Liver (tissue), 9 donors: ENCODE measurements around the gene EML6. TPM values are rescaled to one million over a fixed set of nuclear protein-coding genes. Genes with fewer than 3 reads are reported as not detected.

ENCODE experiments used
- DNase-seq: peaks from one replicate; pipeline ENCODE4 v3.0.0-alpha.2; 2017; ENCODE audit warnings: low spot score
- H3K27ac ChIP-seq, 2 donors: one replicate each; pipeline ENCODE4 v1.7.0; 2013; ENCODE audit warnings: inconsistent platforms in 2 of 2, low read length in 2 of 2, control low read depth in 1 of 2, low read depth in 1 of 2, mild to moderate bottlenecking in 1 of 2
- H3K27me3 ChIP-seq, 4 donors: one replicate each; pipeline versions ENCODE4 v1.6.1 to v1.7.0; 2013; ENCODE audit warnings: low read length in 3 of 4, inconsistent platforms in 1 of 4, mild to moderate bottlenecking in 1 of 4, moderate library complexity in 1 of 4; ENCODE audit not compliant: control insufficient read depth in 4 of 4, insufficient read depth in 4 of 4
- H3K36me3 ChIP-seq, 4 donors: one replicate each; pipeline versions ENCODE4 v1.6.1 to v1.7.0; 2013; ENCODE audit warnings: low read length in 3 of 4, mild to moderate bottlenecking in 3 of 4, low read depth in 1 of 4, moderate library complexity in 1 of 4; ENCODE audit not compliant: control insufficient read depth in 4 of 4, insufficient read depth in 3 of 4
- H3K4me1 ChIP-seq, 4 donors: one replicate each; pipeline versions ENCODE4 v1.6.1 to v1.7.0; 2013; ENCODE audit warnings: low read length in 3 of 4, mild to moderate bottlenecking in 3 of 4, moderate library complexity in 1 of 4; ENCODE audit not compliant: control insufficient read depth in 4 of 4, insufficient read depth in 4 of 4
- H3K4me3 ChIP-seq, 3 donors: one replicate each; pipeline versions ENCODE4 v1.6.1 to v1.7.0; 2013; ENCODE audit warnings: low read length in 3 of 3, control low read depth in 1 of 3, low read depth in 1 of 3, mild to moderate bottlenecking in 1 of 3
- H3K9ac ChIP-seq, 2 donors: one replicate each; pipeline ENCODE4 v1.7.0; 2013; ENCODE audit warnings: low read length in 2 of 2, mild to moderate bottlenecking in 2 of 2, moderate library complexity in 2 of 2, control low read depth in 1 of 2, low read depth in 1 of 2
- H3K9me3 ChIP-seq, 4 donors: one replicate each; pipeline versions ENCODE4 v1.6.1 to v1.7.0; 2013; ENCODE audit warnings: low read length in 3 of 4; ENCODE audit not compliant: control insufficient read depth in 4 of 4
- CTCF ChIP-seq: fragments of 150-350 bp; IDR thresholded peaks from 2 replicates; pipeline ENCODE4 v1.5.1; 2017; ENCODE audit warnings: improper control_type of control experiment, low read depth, low read length; ENCODE audit not compliant: missing input control
- EGR1 ChIP-seq, 2 donors: IDR thresholded peaks; 2 replicates each; pipeline ENCODE4 v1.6.1; 2016 to 2018; ENCODE audit warnings: antibody characterized with exemption in 2 of 2, low read depth in 2 of 2
- FOXA1 ChIP-seq: IDR thresholded peaks from 2 replicates; pipeline ENCODE4 v1.6.1; 2016; ENCODE audit warnings: antibody characterized with exemption
- FOXA2 ChIP-seq: IDR thresholded peaks from 2 replicates; pipeline ENCODE4 v1.6.1; 2016; ENCODE audit warnings: antibody characterized with exemption
- GABPA ChIP-seq, 2 donors: IDR thresholded peaks in 1 of 2; conservative IDR thresholded peaks in 1 of 2; 2 replicates each; pipeline ENCODE4 v1.6.1; 2016; ENCODE audit warnings: antibody characterized with exemption in 2 of 2, mild to moderate bottlenecking in 1 of 2, moderate library complexity in 1 of 2
- HNF4A ChIP-seq, 2 donors: conservative IDR thresholded peaks; 2 replicates each; pipeline ENCODE4 v1.6.1; 2016; ENCODE audit warnings: antibody characterized with exemption in 2 of 2, mild to moderate bottlenecking in 2 of 2
- HNF4G ChIP-seq: IDR thresholded peaks from 2 replicates; pipeline ENCODE4 v1.6.1; 2016; ENCODE audit warnings: antibody characterized with exemption
- JUND ChIP-seq, 2 donors: IDR thresholded peaks; 2 replicates each; pipeline ENCODE4 v1.6.1; 2016; ENCODE audit warnings: antibody characterized with exemption in 2 of 2
- MAX ChIP-seq: IDR thresholded peaks from 2 replicates; pipeline ENCODE4 v1.6.1; 2016; ENCODE audit warnings: antibody characterized with exemption
- NR2F2 ChIP-seq: IDR thresholded peaks from 2 replicates; pipeline ENCODE4 v1.6.1; 2016; ENCODE audit warnings: antibody characterized with exemption
- RAD21 ChIP-seq, 2 donors: IDR thresholded peaks; 2 replicates each; pipeline ENCODE4 v1.6.1; 2016; ENCODE audit warnings: antibody characterized with exemption in 2 of 2, mild to moderate bottlenecking in 2 of 2
- REST ChIP-seq: IDR thresholded peaks from 2 replicates; pipeline ENCODE4 v1.6.1; 2016; ENCODE audit warnings: antibody characterized with exemption, mild to moderate bottlenecking
- RXRA ChIP-seq, 2 donors: IDR thresholded peaks; 2 replicates each; pipeline ENCODE4 v1.6.1; 2017 to 2018; ENCODE audit warnings: antibody characterized with exemption in 2 of 2, mild to moderate bottlenecking in 1 of 2
- SP1 ChIP-seq: IDR thresholded peaks from 2 replicates; pipeline ENCODE4 v1.6.1; 2018; ENCODE audit warnings: antibody characterized with exemption, mild to moderate bottlenecking
- TAF1 ChIP-seq: conservative IDR thresholded peaks from 2 replicates; pipeline ENCODE4 v1.6.1; 2016; ENCODE audit warnings: antibody characterized with exemption, mild to moderate bottlenecking
- YY1 ChIP-seq: IDR thresholded peaks from 2 replicates; pipeline ENCODE4 v1.6.1; 2016; ENCODE audit warnings: antibody characterized with exemption, mild to moderate bottlenecking
- ZBTB33 ChIP-seq: IDR thresholded peaks from 2 replicates; pipeline ENCODE4 v1.6.1; 2016; ENCODE audit warnings: antibody characterized with exemption
- whole genome bisulfite sequencing: extraction: QIAGEN DNeasy Blood & Tissue Kit; methylation state at CpG from one replicate; pipeline ENCODE4 v1.1.7; 2013; 5-methylcytosine and 5-hydroxymethylcytosine counted together
- polyA plus RNA-seq, 2 donors: library from polyadenylated mRNA; stranded (reverse) in 1 of 2; unstranded in 1 of 2; fragments of 200-250 nt in 1 of 2; fragments of >200 nt in 1 of 2; fragmentation: Nextera tagmentation in 1 of 2; extraction: Ambion mirVana in 1 of 2; gene quantifications; one replicate each; pipeline versions ENCODE4 v1.2.1 to v1.2.3, GENCODE V29; 2013 to 2015
- total RNA-seq, 2 donors: library from RNA; depleted of rRNA; stranded (reverse); fragments of >200 nt; gene quantifications; one replicate each; pipeline ENCODE4 v1.2.3, GENCODE V29; 2014
- TF ChIP-seq, protein P1 (sequence below): IDR thresholded peaks from 2 replicates; pipeline ENCODE4 v1.6.1; 2016; ENCODE audit warnings: antibody characterized with exemption
- donor health status: healthy.
- donor health status: healthy.
- donor health status: healthy.
- donor health status: healthy.
- donor health status: healthy.

EML6 gene
- total and polyA plus RNA-seq, 4 donors: 0.33 to 3.0 (median 1.4) TPM

- H3K4me1 ChIP-seq: peaks cover 4 to 41% (median 34%) of the 10 kb centered on the region in 4 donors
- no peak for DNase-seq
- 40% methylated on average over 6 of the region's 6 CpGs for WGBS
- H3K27ac ChIP-seq: peak overlapping the region; percentile 80 to 82
- H3K4me3 ChIP-seq: no peak overlapping the region
- H3K9ac ChIP-seq: no peak overlapping the region
- no peaks in the 10 kb centered on the region for H3K36me3 ChIP-seq
- no peaks in the 10 kb centered on the region for H3K9me3 ChIP-seq
- H3K27me3 ChIP-seq: no peaks in the 10 kb centered on the region
- TF ChIP-seq REST (peak; percentile 68), EGR1 (IDR thresholded peaks at IDR 0.05; ENCODE audit: low read depth in 2 of 2) (no peak), FOXA1 (no peak), GABPA (IDR thresholded peaks at IDR 0.05 in 1 of 2, conservative IDR thresholded peaks at IDR 0.05 in 1 of 2) (no peak), ZBTB33 (peak; percentile 30), SP1 (peak; percentile 96), RXRA (IDR thresholded peaks at IDR 0.05) (peak; percentile 85 to 93), CTCF (no peak), NR2F2 (no peak), HNF4G (peak; percentile 93), JUND (IDR thresholded peaks at IDR 0.05) (peak; percentile 37 to 38), FOXA2 (peak; percentile 50), TAF1 (peak; percentile 90), YY1 (peak; percentile 76), MAX (peak; percentile 67), RAD21 (IDR thresholded peaks at IDR 0.05) (peak; percentile 45 to 64), HNF4A (conservative IDR thresholded peaks at IDR 0.05) (peak; percentile 95 to 96)
- TF ChIP-seq, protein P1, sequence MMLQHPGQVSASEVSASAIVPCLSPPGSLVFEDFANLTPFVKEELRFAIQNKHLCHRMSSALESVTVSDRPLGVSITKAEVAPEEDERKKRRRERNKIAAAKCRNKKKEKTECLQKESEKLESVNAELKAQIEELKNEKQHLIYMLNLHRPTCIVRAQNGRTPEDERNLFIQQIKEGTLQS: no peak
These were observed 185.1 kb downstream of the EML6 start for GRCh38 chr2:54908591-54908990.
